IPS-20b (cell line): ENCODE data around the gene CHMP1B.

Source experiments
- H3K27ac ChIP-seq: one replicate; pipeline ENCODE4 v1.5.1; 2013; ENCODE audit warnings: low read length
- H3K27me3 ChIP-seq: 2 replicates; pipeline ENCODE4 v1.6.1; 2013; ENCODE audit warnings: mild to moderate bottlenecking, low read length, inconsistent platforms; ENCODE audit not compliant: insufficient read depth
- H3K36me3 ChIP-seq: 2 replicates; pipeline ENCODE4 v1.6.1; 2013; ENCODE audit warnings: low read depth, mild to moderate bottlenecking, inconsistent platforms, low read length, moderate library complexity; ENCODE audit not compliant: insufficient read depth
- H3K4me1 ChIP-seq: 2 replicates; pipeline ENCODE4 v1.6.1; 2013; ENCODE audit warnings: mild to moderate bottlenecking, control low read depth, inconsistent platforms, low read length, moderate library complexity; ENCODE audit not compliant: insufficient read depth
- H3K4me3 ChIP-seq: 2 replicates; pipeline ENCODE4 v1.5.1; 2013; ENCODE audit warnings: mild to moderate bottlenecking, low read length, inconsistent platforms
- H3K9ac ChIP-seq: 2 replicates; pipeline ENCODE4 v1.6.1; 2013; ENCODE audit warnings: low read depth, mild to moderate bottlenecking, inconsistent platforms, low read length, moderate library complexity
- H3K9me3 ChIP-seq: 2 replicates; pipeline ENCODE4 v1.6.1; 2013; ENCODE audit warnings: mild to moderate bottlenecking, low read depth, low read length, inconsistent platforms; ENCODE audit not compliant: insufficient read depth

The CHMP1B gene

DNA sequence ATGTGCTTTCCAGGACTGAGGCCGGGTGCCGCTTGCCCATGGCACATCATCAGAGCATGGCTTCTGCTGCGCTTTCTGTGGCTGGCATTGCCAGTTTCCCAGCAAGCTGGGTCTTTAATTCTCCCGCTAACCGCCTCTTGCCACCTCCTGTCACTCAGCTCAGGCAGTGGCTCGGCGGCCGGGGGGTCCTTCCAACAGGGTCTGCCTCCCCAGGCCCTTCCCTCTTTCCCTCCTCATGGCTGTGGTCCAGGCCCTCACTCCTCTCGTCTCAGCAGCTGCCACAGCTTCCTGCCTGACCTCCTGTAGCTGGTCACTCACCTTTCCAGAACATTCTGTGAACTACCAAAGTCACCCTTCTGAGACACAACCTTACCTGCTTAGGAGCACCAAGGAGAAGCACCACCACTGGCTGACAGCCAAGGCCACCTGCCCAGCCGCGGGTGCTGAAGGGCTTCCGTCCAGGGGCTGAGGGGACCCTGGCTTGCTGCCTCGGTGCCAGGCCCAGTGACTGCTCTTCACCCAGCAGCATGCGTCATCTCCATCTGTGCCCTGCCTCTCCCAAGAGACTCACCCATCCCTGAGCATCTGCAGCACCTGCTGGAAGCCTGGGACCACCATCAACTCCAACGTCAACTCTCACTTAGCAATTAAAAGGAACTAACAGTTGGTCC is 22.6 kb downstream of the CHMP1B start:
- Histone ChIP-seq H3K4me1 (no peaks in the 10 kb centered on the region), H3K36me3 (no peaks in the 10 kb centered on the region; the same call in 1 of the 2 replicates), H3K9ac (no peak overlapping the region), H3K4me3 (no peak overlapping the region), H3K9me3 (no peaks in the 10 kb centered on the region), H3K27ac (no peak overlapping the region), H3K27me3 (no peaks in the 10 kb centered on the region)

DNA sequence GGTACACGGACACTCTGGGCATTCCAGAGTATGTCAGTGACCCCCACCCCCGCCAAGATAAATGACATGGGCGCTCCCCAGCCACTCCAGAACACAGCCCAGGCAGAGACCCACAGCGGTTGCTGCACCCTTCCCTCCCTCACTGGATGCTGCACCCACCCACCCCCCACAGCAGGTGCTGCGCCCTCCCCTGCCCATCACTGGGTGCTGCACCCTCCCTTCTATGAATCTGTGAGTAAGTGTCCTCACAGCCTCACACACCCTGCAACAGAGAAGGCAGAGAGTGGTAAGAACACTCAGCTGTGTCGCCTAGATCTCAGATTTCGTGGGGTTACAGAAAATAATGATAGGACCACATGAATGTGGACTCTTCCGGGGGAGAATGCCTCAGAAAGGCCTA is 23.5 kb downstream of the CHMP1B start:
- Histone ChIP-seq H3K4me1 (no peaks in the 10 kb centered on the region), H3K9ac (no peak overlapping the region), H3K27ac (no peak overlapping the region), H3K36me3 (no peaks in the 10 kb centered on the region; the same call in 1 of the 2 replicates), H3K9me3 (no peaks in the 10 kb centered on the region), H3K27me3 (no peaks in the 10 kb centered on the region), H3K4me3 (no peak overlapping the region)

DNA sequence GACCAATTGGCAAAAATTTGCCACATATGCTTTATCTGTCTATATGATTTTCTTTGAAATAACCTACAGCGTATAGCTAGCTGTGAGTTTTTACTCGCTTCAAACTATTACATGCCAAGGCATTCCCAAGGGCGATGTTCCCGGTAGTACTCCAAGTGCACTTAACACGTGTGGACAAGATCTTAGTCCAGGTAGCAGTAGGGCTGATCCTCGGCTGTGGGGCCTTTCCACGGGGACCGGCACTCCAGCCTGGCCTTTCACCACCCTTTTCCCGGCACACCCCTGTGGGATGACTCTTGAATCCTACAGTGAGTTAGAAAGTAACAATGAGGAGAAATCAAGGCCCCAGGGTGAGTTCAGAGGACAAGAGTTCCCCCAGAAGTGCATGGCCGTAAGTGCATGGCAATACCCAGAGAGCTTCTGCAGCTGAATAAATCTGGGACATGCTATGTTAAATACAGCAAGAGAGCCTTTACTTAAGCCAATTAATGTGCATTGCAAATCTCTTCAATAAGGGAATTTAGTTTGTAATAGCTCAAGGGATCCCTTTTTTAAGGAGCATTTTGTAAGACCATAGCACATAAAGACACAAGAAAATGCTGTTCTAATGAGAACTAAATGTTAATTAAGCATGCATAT is 26.4 kb downstream of the CHMP1B start:
- Histone ChIP-seq H3K36me3 (peaks cover 7% of the 10 kb centered on the region), H3K27ac (no peak overlapping the region), H3K9me3 (no peaks in the 10 kb centered on the region), H3K4me3 (no peak overlapping the region), H3K4me1 (no peaks in the 10 kb centered on the region), H3K9ac (no peak overlapping the region), H3K27me3 (no peaks in the 10 kb centered on the region)

DNA sequence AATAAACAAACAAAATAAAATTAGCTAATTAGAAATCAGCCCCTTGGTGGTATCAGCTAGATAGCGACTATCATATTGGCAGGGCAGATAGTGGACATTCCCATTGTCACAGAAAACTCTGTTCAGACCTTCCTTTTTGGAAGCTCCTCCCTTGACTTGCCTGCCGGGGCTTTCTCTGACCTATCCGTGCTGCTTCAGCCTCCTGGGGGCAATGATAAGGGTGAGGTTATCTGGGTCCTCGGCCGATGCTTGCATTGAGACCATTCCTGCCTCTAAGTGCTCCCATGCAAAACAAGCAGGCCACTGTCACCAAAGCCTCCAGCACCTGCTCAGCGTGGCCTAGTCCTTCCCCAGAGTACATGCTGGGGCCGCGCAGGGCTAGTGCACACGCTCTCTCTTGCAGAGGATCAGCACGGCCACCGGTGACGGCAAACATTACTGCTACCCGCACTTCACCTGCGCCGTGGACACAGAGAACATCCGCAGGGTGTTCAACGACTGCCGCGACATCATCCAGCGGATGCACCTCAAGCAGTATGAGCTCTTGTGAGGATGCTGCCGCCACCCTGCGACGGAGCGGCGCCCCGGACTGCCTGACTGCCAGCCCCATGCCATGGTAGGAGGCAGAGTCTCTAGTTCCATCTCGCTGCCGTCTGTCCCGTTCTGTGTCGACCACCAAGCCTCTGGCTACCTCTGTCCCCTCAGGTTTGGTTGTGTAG is 29.5 kb downstream of the CHMP1B start:
- H3K27ac ChIP-seq: no peak overlapping the region
- no peaks in the 10 kb centered on the region for H3K9me3 ChIP-seq
- no peak overlapping the region for H3K9ac ChIP-seq
- H3K4me1 ChIP-seq: no peaks in the 10 kb centered on the region
- H3K36me3 ChIP-seq: peaks cover 22% of the 10 kb centered on the region
- no peaks in the 10 kb centered on the region for H3K27me3 ChIP-seq
- no peak overlapping the region for H3K4me3 ChIP-seq

DNA sequence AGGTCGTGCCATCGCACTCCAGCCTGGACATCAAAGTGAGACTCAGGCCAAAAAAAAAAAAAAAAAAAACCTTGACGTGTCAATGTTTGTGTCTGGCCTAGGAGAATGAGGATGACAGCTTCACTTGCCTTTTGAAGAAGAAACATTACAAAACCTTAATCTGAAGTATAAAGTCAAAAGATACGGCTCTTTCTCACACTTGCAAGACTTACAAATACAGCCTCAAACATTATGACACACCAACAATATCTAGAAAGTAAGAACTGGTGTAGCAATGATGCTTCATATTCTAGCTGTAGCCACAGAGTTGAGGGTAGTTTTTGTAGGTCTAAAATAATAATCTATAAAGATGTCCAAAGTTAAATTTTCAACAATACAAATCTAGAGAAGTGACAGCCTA is 31.4 kb downstream of the CHMP1B start:
- H3K9me3 ChIP-seq: no peaks in the 10 kb centered on the region
- no peak overlapping the region for H3K4me3 ChIP-seq
- H3K4me1 ChIP-seq: peaks cover 5% of the 10 kb centered on the region; the same call in 1 of the 2 replicates
- H3K36me3 ChIP-seq: peaks cover 22% of the 10 kb centered on the region
- H3K27me3 ChIP-seq: no peaks in the 10 kb centered on the region
- H3K27ac ChIP-seq: no peak overlapping the region
- no peak overlapping the region for H3K9ac ChIP-seq

DNA sequence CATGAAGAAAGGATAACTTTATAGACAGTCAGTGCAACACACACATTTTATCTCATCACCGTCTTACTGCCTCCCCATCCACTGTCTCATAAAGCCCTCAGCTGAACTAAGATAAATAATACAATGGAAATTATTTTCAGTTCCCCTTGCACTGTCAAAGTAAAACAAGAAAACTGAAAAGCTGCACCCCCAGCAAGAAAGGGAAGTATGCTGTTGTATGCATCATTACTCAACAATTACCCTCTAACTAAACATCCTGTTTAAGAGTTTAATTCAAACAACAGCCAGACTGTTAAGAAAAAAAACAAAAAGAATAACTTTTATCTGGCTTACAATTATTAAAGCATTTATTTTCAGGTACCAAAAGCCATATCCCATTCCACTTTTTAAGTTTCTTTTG is 31.9 kb downstream of the CHMP1B start:
- Histone ChIP-seq H3K4me3 (no peak overlapping the region), H3K4me1 (peaks cover 5% of the 10 kb centered on the region; the same call in 1 of the 2 replicates), H3K9me3 (no peaks in the 10 kb centered on the region), H3K9ac (no peak overlapping the region), H3K27ac (no peak overlapping the region), H3K27me3 (no peaks in the 10 kb centered on the region), H3K36me3 (peaks cover 22% of the 10 kb centered on the region)

DNA sequence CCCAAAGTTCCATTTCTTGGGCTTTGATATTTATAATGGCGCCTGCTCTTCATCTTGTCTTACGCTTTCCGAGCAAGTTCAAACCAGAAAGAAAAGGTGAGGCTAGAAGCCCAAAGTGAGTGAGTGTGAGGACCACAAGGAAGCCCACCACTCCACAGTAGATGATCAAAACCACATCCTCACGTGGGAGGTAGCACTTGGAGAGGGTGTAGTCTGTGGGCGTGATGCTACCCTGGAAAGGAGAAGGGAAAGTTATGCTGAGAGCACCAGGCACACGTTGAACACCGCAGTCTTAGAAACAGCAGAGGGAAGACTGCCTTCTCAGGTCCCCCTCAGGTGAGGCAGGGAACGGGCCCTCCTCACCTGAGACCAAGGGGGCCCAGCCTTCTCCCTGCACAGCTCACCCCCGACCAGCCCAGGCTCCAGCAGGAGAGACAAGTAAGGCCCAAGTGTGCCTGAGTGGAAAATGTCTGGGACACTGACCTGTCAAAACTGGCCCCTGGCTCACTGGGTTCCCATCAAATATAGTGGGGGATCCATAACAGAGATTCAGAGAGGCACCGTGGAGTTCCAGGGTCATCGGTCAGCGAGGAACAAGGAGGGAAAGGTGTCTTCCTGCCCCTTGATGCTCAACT is 33.3 kb downstream of the CHMP1B start:
- Histone ChIP-seq H3K4me1 (peaks cover 5% of the 10 kb centered on the region; the same call in 1 of the 2 replicates), H3K36me3 (peaks cover 31% of the 10 kb centered on the region), H3K9ac (no peak overlapping the region), H3K9me3 (no peaks in the 10 kb centered on the region), H3K27me3 (no peaks in the 10 kb centered on the region), H3K4me3 (no peak overlapping the region), H3K27ac (no peak overlapping the region)

DNA sequence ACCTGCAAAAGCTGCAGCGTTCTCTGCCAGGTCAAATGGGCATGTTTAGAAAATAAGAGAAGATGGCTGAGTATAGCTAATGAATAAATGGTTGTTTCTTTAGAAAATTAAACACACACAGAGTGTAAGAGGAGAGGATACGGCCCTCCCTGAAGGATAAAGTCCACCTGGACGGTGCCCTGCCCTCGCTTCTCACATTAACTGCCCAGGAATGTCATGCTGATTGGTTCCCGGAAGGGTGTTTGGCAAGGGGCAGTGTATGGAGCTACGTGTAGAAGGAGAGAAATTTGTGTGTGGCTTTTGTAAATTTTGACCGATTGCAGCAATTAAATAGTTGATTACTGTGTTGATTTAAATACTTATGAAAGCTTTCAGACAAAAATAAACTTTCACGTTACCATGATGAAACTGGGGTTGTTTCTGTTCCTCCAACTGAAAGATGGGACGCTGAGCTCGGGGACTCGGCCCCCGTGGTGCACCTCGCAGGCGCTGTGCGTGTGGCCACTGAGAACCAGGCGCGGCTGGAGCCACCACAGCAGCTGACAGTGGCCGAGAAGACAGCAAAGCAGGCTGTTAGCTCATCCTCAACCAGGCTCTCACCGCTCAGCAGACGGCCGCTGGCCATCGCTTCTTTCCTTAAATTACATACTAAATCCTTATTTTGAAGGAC is 34.2 kb downstream of the CHMP1B start:
- Histone ChIP-seq H3K27ac (no peak overlapping the region), H3K36me3 (peaks cover 31% of the 10 kb centered on the region), H3K9ac (no peak overlapping the region), H3K27me3 (no peaks in the 10 kb centered on the region), H3K4me1 (peaks cover 5% of the 10 kb centered on the region; the same call in 1 of the 2 replicates), H3K9me3 (no peaks in the 10 kb centered on the region), H3K4me3 (no peak overlapping the region)

DNA sequence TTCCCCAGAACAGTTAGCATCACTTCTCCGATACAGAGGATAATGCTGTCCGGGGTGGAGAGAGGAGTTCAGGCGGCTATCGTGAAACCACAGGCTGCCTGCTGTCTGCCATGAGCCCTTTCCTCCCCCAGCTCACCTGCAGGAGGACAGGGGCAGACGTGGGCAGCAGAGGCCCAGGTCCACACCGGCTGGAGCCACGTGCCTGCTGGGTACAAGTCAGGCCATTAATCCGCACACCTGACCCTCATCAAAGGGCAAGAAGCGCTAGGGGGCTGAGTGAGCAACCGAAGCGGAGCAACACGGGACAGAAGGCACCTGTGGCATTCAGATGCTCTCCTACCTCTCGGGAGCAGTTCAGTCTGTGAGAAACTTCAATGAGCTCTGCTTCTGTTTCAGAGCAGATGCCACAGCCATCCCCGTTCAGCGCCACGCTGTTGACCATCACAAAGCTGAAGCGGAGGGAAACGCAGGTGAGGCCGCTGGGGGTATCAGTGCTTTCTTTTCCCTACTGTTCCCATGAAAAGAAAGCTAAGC is 35.4 kb downstream of the CHMP1B start:
- no peak overlapping the region for H3K27ac ChIP-seq
- H3K4me1 ChIP-seq: peaks cover 5% of the 10 kb centered on the region; the same call in 1 of the 2 replicates
- peaks cover 29% of the 10 kb centered on the region for H3K36me3 ChIP-seq
- no peaks in the 10 kb centered on the region for H3K27me3 ChIP-seq
- H3K4me3 ChIP-seq: no peak overlapping the region
- H3K9me3 ChIP-seq: no peaks in the 10 kb centered on the region
- H3K9ac ChIP-seq: no peak overlapping the region

DNA sequence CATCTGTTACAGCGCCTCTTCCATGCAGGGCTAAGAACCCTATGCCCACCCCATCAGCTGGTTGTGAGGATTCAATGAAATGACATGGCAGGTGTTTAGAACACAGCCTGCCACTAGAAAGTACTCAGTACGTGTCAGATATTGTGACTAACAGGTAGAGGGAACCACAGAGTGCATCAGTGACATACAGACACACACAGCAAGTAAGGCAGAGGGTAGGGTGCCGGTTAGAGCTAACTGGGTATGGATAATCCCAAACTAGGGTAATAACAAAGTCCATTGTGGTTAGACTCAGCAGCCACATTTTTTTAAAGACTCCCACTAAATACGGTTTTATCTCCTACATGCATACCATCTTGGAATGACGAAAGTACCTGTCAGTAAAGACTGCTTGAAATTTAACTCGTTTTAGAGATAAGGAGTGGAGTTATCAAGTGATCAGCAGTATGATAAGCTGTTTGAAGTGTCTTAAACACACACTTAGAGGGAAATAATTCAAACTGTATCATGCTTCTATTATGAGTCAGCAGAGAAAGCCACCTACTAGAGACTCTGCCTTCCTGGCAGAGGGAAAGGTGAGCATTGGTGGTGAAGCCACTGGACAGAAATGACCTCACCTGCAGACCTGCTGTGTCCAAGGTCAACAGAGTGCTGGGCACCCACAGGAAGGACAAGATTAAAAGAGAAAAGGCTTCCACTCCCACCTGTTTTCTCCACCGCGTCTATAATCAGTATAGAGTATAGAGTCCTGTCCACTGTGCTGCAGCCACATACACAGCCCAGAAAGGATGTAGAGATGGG is 36.3 kb downstream of the CHMP1B start:
- Histone ChIP-seq H3K9ac (no peak overlapping the region), H3K27me3 (no peaks in the 10 kb centered on the region), H3K27ac (no peak overlapping the region), H3K36me3 (peaks cover 24% of the 10 kb centered on the region; the same call in 1 of the 2 replicates), H3K4me3 (no peak overlapping the region), H3K9me3 (no peaks in the 10 kb centered on the region), H3K4me1 (peaks cover 5% of the 10 kb centered on the region; the same call in 1 of the 2 replicates)
